Mucosa of rectum (tissue), 2 donors: ENCODE measurements around the gene CINP.
"Not testable (repeated sequence)": the region's sequence is repeated elsewhere in the genome, so short reads cannot be mapped to it uniquely, and the experiment has no call there.

Experiments used
- H3K27ac ChIP-seq, 2 donors: one replicate each; pipeline ENCODE4 v1.7.0; 2013; ENCODE audit warnings: inconsistent platforms in 2 of 2, low read depth in 2 of 2, low read length in 2 of 2
- H3K27me3 ChIP-seq, 2 donors: one replicate each; pipeline ENCODE4 v1.7.0; 2013; ENCODE audit warnings: low read length in 2 of 2; ENCODE audit not compliant: control insufficient read depth in 2 of 2, insufficient read depth in 2 of 2
- H3K36me3 ChIP-seq, 2 donors: one replicate each; pipeline ENCODE4 v1.7.0; 2013; ENCODE audit warnings: low read length in 2 of 2; ENCODE audit not compliant: control insufficient read depth in 2 of 2, insufficient read depth in 2 of 2
- H3K4me1 ChIP-seq, 2 donors: one replicate each; pipeline ENCODE4 v1.7.0; 2013; ENCODE audit warnings: low read length in 2 of 2, mild to moderate bottlenecking in 1 of 2; ENCODE audit not compliant: control insufficient read depth in 2 of 2, insufficient read depth in 2 of 2
- H3K4me3 ChIP-seq, 2 donors: one replicate each; pipeline ENCODE4 v1.7.0; 2013; ENCODE audit warnings: low read length in 2 of 2
- H3K9ac ChIP-seq, 2 donors: one replicate each; pipeline ENCODE4 v1.7.0; 2013; ENCODE audit warnings: low read length in 2 of 2, low read depth in 1 of 2, mild to moderate bottlenecking in 1 of 2
- H3K9me3 ChIP-seq, 2 donors: one replicate each; pipeline ENCODE4 v1.7.0; 2013; ENCODE audit warnings: low read length in 2 of 2; ENCODE audit not compliant: control insufficient read depth in 2 of 2
- donor health status: healthy.
- donor health status: Normal muscosa, but diverticular disease.

CINP gene

GRCh38 chr14:102316338-102316742 lies 46.4 kb downstream of the CINP start:
- peak overlapping the region; percentile 80 to 89 for H3K4me3 ChIP-seq
- no peaks in the 10 kb centered on the region for H3K36me3 ChIP-seq
- H3K27ac ChIP-seq = peak overlapping the region; percentile 57 to 86
- H3K27me3 ChIP-seq = no peaks in the 10 kb centered on the region
- no peaks in the 10 kb centered on the region for H3K9me3 ChIP-seq
- H3K9ac ChIP-seq = peak overlapping the region; percentile 52 to 87
- peaks cover 30 to 34% of the 10 kb centered on the region in 2 donors for H3K4me1 ChIP-seq

- H3K27ac ChIP-seq = no peak overlapping the region
- H3K4me3 ChIP-seq = no peak overlapping the region
- no peaks in the 10 kb centered on the region for H3K9me3 ChIP-seq
- no peaks in the 10 kb centered on the region for H3K27me3 ChIP-seq
- peaks cover 24 to 26% of the 10 kb centered on the region in 2 donors for H3K4me1 ChIP-seq
- H3K9ac ChIP-seq = no peak overlapping the region
- H3K36me3 ChIP-seq = no peaks in the 10 kb centered on the region
Measured at GRCh38 chr14:102315121-102315520, 47.6 kb downstream of the CINP start.

GRCh38 chr14:102314242-102315011 lies 48.3 kb downstream of the CINP start:
- no peaks in the 10 kb centered on the region for H3K27me3 ChIP-seq
- peaks cover 24 to 26% of the 10 kb centered on the region in 2 donors for H3K4me1 ChIP-seq
- no peaks in the 10 kb centered on the region for H3K9me3 ChIP-seq
- H3K9ac ChIP-seq = peak overlapping the region; percentile 38 to 48
- no peaks in the 10 kb centered on the region for H3K36me3 ChIP-seq
- no peak overlapping the region for H3K27ac ChIP-seq
- H3K4me3 ChIP-seq = peak overlapping the region; percentile 65 to 74

GRCh38 chr14:102304611-102305506 lies 57.8 kb downstream of the CINP start, which contains the start of gene MOK:
TSS of gene MOK (minus strand) at chr14:102305164. CDS start at chr14:102304968, 196 bp downstream.
- peak within 1 kb of the TSS; percentile 66 to 68 for H3K9ac ChIP-seq
- H3K9me3 ChIP-seq = no peaks in the 10 kb centered on the region
- H3K27me3 ChIP-seq = no peaks in the 10 kb centered on the region
- H3K27ac ChIP-seq = peak within 1 kb of the TSS; percentile 40 to 43
- H3K36me3 ChIP-seq = no peaks in the 10 kb centered on the region
- H3K4me1 ChIP-seq = peaks cover 3 to 6% of the 10 kb centered on the region in 2 donors
- H3K4me3 ChIP-seq = peak within 1 kb of the TSS; percentile 76 to 93

GRCh38 chr14:102303664-102304063 lies 59.0 kb downstream of the CINP start:
- no peak overlapping the region for H3K4me3 ChIP-seq
- H3K27ac ChIP-seq = no peak overlapping the region
- no peak overlapping the region for H3K9ac ChIP-seq

GRCh38 chr14:102298303-102299070 lies 64.2 kb downstream of the CINP start:
- not testable (repeated sequence) for H3K4me3 ChIP-seq, H3K9ac ChIP-seq, H3K27me3 ChIP-seq, H3K9me3 ChIP-seq, H3K36me3 ChIP-seq, H3K4me1 ChIP-seq, H3K27ac ChIP-seq

More at GRCh38 chr14:102303664-102304063, 59.0 kb downstream of the CINP start:
- H3K36me3 ChIP-seq = no peaks in the 10 kb centered on the region
- H3K9me3 ChIP-seq = no peaks in the 10 kb centered on the region
- H3K27me3 ChIP-seq = no peaks in the 10 kb centered on the region
- peaks cover 3 to 6% of the 10 kb centered on the region in 2 donors for H3K4me1 ChIP-seq
